Skeletal muscle satellite cell (primary cell): ENCODE measurements around the gene ZNF598.

Experiments
- H3K27me3 ChIP-seq: 2 replicates; pipeline ENCODE4 v1.7.0; 2013; ENCODE audit warnings: low read length; ENCODE audit not compliant: control insufficient read depth, insufficient read depth
- H3K36me3 ChIP-seq: 2 replicates; pipeline ENCODE4 v1.7.0; 2013; ENCODE audit warnings: mild to moderate bottlenecking, control low read depth, low read length; ENCODE audit not compliant: insufficient read depth
- H3K4me1 ChIP-seq: 2 replicates; pipeline ENCODE4 v1.7.0; 2013; ENCODE audit warnings: low read length; ENCODE audit not compliant: control insufficient read depth, insufficient read depth
- H3K4me2 ChIP-seq: 2 replicates; pipeline ENCODE4 v1.7.0; 2013; ENCODE audit warnings: mild to moderate bottlenecking, low read length
- H3K4me3 ChIP-seq: 2 replicates; pipeline ENCODE4 v1.7.0; 2013; ENCODE audit warnings: low read length
- H3K9ac ChIP-seq: 2 replicates; pipeline ENCODE4 v1.7.0; 2013; ENCODE audit warnings: mild to moderate bottlenecking, low read depth, low read length, moderate library complexity
- H3K9me3 ChIP-seq: replicated peaks from 2 replicates; pipeline ENCODE4 v1.7.0; 2013; ENCODE audit warnings: mild to moderate bottlenecking, control low read depth, low read length

Gene ZNF598

GRCh38 chr16:1981398-1981836 is 28.2 kb downstream of the ZNF598 start, which contains the start of gene NOXO1:
NOXO1 (minus strand) TSS chr16:1981469; CDS start chr16:1981179, 290 bp downstream.
- Histone ChIP-seq H3K36me3 (peaks cover 35% of the 10 kb centered on the region), H3K4me1 (peaks cover 22% of the 10 kb centered on the region), H3K9ac (no peak within 1 kb of the TSS), H3K4me2 (no peak within 1 kb of the TSS), H3K9me3 (no peaks in the 10 kb centered on the region), H3K4me3 (no peak within 1 kb of the TSS), H3K27me3 (peaks cover 33% of the 10 kb centered on the region)

GRCh38 chr16:1980770-1981087 is 28.9 kb downstream of the ZNF598 start:
- peaks cover 34% of the 10 kb centered on the region for H3K36me3 ChIP-seq
- H3K4me2 ChIP-seq = no peak overlapping the region
- H3K9ac ChIP-seq = no peak overlapping the region
- peaks cover 33% of the 10 kb centered on the region for H3K27me3 ChIP-seq
- H3K4me3 ChIP-seq = no peak overlapping the region
- no peaks in the 10 kb centered on the region for H3K9me3 ChIP-seq
- H3K4me1 ChIP-seq = peaks cover 19% of the 10 kb centered on the region

DNA sequence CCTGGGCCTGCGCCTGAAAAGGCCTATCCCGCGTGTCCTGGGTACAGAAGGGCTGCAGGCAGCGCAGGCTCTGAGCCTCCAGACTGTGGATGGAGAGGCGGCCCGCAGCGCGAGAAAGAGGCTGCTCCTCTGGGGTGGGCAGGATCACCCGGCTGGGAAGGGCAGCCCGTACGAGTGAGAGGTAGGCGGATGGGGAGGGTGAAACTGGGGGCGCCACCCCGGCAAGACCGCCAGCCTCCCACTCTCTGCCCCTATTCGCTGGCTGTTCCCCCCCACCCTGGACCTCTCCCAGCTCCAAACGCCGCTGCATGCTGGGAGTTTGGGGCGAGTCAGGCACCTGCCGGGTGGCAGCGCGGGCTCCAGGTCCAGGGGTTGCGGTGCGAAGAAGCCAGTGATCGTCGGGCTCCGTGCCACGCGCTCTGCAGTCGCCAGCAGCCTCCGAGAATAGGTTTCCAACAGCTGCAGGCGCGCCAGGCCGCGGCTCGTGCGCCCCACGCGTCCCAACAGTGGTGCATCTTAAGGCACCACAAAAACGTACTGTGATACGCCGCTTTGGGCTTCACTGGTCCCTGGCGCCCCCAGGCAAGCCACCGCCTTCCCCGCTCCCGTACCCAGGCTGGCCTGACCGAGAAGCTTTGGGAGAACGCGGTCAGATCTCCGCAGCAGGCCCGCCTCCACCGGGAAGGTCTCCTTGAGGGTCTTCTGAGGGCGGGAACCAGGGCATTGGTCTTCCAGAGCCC is 29.4 kb downstream of the ZNF598 start:
- H3K9me3 ChIP-seq = no peaks in the 10 kb centered on the region
- peaks cover 33% of the 10 kb centered on the region for H3K27me3 ChIP-seq
- no peak overlapping the region for H3K4me3 ChIP-seq
- peaks cover 14% of the 10 kb centered on the region for H3K4me1 ChIP-seq
- H3K4me2 ChIP-seq = no peak overlapping the region
- no peak overlapping the region for H3K9ac ChIP-seq
- H3K36me3 ChIP-seq = peaks cover 39% of the 10 kb centered on the region

DNA sequence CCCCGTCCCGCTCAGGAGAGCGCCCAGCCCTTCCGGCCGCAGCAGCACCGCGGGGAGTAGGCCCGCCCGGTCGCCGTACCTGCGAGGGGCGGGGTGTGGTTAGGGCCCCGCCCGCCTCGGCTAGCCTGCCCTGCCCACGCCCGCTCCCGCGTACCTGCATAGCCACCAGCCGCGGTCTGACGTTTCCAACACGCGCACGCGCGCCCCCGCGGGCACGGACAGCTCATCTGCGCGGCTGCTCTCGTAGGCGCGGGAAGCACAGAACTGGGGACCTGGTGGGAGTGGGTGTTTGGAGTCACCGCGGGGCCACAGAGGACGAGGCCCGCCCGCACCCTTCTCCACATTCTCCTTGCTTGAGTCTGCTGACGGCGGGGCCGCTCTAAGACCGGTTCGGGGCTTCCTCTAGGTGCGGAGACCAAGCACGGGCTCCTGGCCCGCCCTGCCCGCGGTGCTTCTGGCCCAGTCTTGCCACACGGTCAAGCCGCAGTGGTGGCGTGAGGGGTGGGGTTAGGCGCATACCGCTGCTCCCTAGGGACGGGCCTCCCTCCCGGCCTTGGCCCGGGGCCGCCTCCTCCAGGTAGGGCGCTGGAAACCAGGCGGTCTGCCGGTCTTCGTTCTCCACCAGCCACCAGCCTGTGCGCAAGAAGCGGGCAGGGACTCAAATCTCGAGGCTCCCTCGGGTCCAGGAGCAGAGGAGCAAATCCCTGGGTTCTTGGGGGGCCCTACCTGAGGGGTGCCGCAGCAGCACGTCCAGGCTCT is 30.2 kb downstream of the ZNF598 start:
- Histone ChIP-seq H3K4me1 (peaks cover 6% of the 10 kb centered on the region), H3K27me3 (peaks cover 33% of the 10 kb centered on the region), H3K4me2 (no peak overlapping the region), H3K36me3 (peaks cover 46% of the 10 kb centered on the region), H3K9me3 (no peaks in the 10 kb centered on the region), H3K4me3 (no peak overlapping the region), H3K9ac (no peak overlapping the region)

GRCh38 chr16:1978476-1979120 is 31.0 kb downstream of the ZNF598 start:
- H3K9me3 ChIP-seq = no peaks in the 10 kb centered on the region
- no peak overlapping the region for H3K4me3 ChIP-seq
- H3K27me3 ChIP-seq = peaks cover 33% of the 10 kb centered on the region
- H3K4me1 ChIP-seq = peaks cover 4% of the 10 kb centered on the region
- peaks cover 50% of the 10 kb centered on the region for H3K36me3 ChIP-seq
- no peak overlapping the region for H3K9ac ChIP-seq
- no peak overlapping the region for H3K4me2 ChIP-seq

- no peak overlapping the region for H3K4me2 ChIP-seq
- no peak overlapping the region for H3K4me3 ChIP-seq
- H3K36me3 ChIP-seq = peaks cover 50% of the 10 kb centered on the region
- H3K4me1 ChIP-seq = peaks cover under 1% of the 10 kb centered on the region
- H3K27me3 ChIP-seq = peaks cover 33% of the 10 kb centered on the region
- H3K9ac ChIP-seq = no peak overlapping the region
- H3K9me3 ChIP-seq = no peaks in the 10 kb centered on the region
Observed at GRCh38 chr16:1977875-1978268, 31.7 kb downstream of the ZNF598 start.

GRCh38 chr16:1976951-1977874 is 32.4 kb downstream of the ZNF598 start:
- peaks cover 4% of the 10 kb centered on the region for H3K4me1 ChIP-seq
- no peak overlapping the region for H3K4me3 ChIP-seq
- no peak overlapping the region for H3K9ac ChIP-seq
- H3K27me3 ChIP-seq = peaks cover 28% of the 10 kb centered on the region
- H3K36me3 ChIP-seq = peaks cover 50% of the 10 kb centered on the region
- no peaks in the 10 kb centered on the region for H3K9me3 ChIP-seq
- no peak overlapping the region for H3K4me2 ChIP-seq

DNA sequence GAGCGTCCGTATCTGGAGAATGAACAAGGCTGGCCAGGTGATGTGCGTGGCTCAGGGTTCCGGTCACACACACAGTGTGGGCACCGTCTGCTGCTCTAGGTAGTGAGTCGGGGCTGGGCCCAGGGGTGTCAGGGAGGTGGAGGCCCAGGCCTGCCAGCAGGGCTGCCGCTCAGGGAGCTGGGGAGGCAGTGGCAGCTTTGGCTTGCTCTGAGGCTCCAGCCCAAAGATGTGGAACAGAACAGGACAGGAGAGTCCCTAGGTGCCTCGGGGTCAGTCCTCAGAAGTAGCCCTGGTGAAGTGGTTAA is 33.5 kb downstream of the ZNF598 start:
- H3K9me3 ChIP-seq = no peaks in the 10 kb centered on the region
- no peak overlapping the region for H3K4me2 ChIP-seq
- no peak overlapping the region for H3K9ac ChIP-seq
- H3K4me1 ChIP-seq = peaks cover 4% of the 10 kb centered on the region
- H3K36me3 ChIP-seq = peaks cover 52% of the 10 kb centered on the region
- H3K27me3 ChIP-seq = peaks cover 17% of the 10 kb centered on the region
- no peak overlapping the region for H3K4me3 ChIP-seq

GRCh38 chr16:1975432-1976215 is 34.0 kb downstream of the ZNF598 start:
- peaks cover 12% of the 10 kb centered on the region for H3K27me3 ChIP-seq

DNA sequence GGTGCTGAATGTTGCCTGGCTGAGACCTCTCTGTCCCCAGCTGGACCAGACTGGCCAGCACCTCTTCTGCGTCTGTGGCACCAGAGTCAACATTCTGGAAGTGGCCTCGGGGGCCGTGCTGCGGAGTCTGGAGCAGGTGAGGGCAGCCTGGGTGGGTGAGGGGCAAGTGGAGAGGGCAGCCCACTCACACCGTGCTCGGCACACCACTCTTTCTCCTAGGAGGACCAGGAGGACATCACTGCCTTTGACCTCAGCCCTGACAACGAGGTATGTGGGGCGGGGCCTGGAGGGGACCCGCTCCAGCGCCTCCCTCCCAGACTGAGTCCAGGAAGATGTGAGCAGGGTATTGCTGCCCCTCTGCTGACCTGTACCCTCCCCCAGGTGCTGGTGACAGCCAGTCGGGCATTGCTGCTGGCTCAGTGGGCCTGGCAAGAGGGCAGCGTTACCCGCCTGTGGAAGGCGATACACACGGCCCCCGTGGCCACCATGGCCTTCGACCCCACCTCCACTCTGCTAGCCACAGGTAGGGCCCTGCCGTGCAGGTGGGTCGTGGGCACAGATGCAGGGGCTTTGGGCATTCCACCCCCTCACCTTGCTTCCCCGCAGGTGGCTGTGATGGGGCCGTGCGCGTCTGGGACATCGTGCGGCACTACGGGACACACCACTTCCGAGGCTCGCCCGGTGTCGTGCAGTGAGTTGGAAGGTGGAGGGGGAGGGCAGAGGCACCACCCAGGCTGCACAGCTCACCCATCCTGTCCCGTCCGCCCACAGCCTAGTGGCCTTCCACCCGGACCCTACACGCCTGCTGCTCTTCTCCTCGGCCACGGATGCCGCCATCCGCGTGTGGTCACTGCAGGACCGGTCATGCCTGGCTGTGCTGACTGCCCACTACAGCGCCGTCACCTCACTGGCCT is 35.2 kb downstream of the ZNF598 start:
- peaks cover 8% of the 10 kb centered on the region for H3K4me1 ChIP-seq
- no peak overlapping the region for H3K4me2 ChIP-seq
- no peak overlapping the region for H3K9ac ChIP-seq
- no peaks in the 10 kb centered on the region for H3K9me3 ChIP-seq
- no peaks in the 10 kb centered on the region for H3K27me3 ChIP-seq
- no peak overlapping the region for H3K4me3 ChIP-seq
- H3K36me3 ChIP-seq = peaks cover 51% of the 10 kb centered on the region

More at GRCh38 chr16:1975432-1976215, 34.0 kb downstream of the ZNF598 start:
- Histone ChIP-seq H3K4me2 (no peak overlapping the region), H3K9ac (no peak overlapping the region), H3K36me3 (peaks cover 52% of the 10 kb centered on the region), H3K4me1 (peaks cover 8% of the 10 kb centered on the region), H3K9me3 (no peaks in the 10 kb centered on the region), H3K4me3 (no peak overlapping the region)
